GM21528 (cell line): Measurements from ENCODE around the gene FPR1.

Experiments used
- ATAC-seq: cut with Tn5 transposase; IDR thresholded peaks from one replicate; pipeline ENCODE4 v1.9.1; 2021; ENCODE audit warnings: mild to moderate bottlenecking, moderate library complexity; ENCODE audit not compliant: unreplicated experiment, low FRiP score

FPR1 gene

DNA sequence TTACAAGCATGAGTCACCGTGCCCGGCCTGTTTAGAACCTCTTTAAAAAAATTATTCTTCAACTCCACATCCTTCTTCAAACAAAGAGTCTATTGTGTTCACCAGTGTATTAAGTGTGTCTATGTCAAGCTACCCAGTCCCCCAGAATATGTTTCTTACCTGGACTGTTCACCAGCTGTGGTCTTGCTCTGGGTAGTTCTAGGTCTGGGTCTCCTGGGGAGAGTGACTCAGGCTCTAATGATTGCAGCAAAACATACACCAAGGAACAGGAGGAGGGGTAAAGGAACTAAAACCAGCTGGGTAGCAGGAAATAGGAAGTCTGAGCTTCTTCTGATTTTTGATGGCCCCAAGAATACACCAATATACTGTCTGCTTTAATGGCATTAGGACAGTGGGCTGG, at the start of gene FPR1:
Gene FPR1 (minus strand): TSS at position 224 of the 400 bp plus-strand sequence. CDS start 4,884 bp downstream, outside the sequence.
- ATAC-seq = no peak

DNA sequence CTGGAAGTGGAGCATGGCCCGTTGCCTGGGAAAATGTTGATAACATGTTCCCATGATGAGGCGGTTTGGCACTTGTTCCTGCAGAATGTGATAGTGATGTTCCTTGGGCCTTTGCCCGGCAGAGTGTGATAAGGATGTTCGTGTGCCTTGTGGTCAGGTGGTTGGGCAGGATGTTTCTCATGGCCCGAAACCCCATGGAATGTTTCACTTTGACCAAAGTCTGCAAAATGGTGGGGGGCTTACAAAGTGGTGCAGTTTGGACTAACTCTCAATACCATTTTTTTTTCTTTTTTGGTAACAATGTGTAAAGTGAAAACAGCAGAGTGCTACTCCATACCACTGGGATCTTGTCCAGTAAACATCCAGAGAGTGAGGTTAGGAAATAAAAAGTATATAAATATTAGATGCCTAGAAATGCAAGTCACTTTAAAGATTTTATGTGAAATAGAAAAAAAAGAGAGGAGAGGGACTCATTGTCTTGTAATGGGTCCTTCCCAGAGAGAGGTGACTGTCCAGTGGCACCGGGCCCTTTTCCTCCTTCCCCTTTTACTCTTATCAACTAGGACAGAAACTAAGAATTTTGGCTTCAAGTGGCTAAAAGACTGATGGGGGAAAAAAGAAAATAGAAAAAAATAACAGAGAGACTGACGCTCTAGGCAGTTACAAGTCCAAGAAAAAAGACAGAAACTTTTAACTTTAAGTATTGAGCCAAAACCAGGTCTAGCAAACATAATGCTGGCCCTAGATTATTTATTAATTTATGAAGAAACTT, 49.0 kb upstream of the FPR1 start:
- no peak for ATAC-seq

- ATAC-seq = no peak
Measured at GRCh38 chr19:51799774-51800472, 48.2 kb upstream of the FPR1 start.

DNA sequence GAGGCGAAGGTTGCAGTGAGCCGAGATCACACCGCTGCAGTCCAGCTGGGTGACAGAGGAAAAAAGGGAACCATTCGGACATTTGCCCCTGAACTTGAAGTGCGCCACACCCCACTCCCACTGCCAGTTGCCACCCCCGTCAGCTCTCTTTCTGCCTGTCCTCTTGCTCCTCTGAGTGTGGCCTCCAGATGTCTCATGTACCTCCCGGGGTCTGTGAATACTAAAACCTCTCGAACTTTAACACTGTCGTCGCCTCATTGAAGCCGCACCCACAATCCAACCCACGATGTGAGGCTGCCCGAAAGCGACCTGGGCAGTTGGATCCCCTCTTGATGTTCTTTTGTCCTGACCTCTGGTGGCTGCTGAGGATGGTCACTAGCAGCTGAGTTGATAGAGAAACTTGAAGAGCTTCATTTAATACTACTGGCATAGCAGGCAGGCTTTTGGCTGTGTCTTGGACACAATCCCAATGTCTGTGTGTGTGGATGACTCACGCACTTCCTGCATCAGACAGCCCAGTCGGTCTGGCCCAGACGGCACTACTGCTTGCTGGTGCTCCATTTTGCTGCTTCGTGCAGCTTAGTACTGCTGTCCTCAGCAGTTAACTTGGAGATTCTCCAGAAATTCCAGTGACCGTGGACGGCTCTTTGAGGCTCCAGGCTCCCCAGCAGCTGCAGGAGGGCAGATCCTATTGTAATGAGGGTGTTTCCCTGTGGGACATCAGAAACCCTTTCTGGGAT, 47.5 kb upstream of the FPR1 start:
- no peak for ATAC-seq

GRCh38 chr19:51798062-51798461, 46.4 kb upstream of the FPR1 start:
- ATAC-seq = no peak

DNA sequence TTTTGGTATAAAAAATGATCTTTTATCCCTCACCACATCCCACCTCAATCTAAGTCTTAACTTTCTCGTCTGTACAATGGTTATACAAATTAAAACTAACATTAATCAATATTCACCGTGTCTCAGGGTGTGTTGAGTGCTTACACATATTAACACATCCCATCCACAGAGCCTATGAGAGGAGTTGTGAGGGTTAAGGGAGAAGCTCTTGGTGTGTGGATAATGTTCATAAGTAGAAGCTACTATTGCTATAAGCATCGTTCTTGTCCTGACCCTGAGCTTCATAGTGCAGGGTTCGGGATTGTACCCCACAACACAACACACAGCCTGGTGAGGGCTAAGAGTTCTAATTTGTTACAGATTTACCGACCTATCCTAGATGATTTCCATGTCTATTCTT, 45.8 kb upstream of the FPR1 start:
- no peak for ATAC-seq

DNA sequence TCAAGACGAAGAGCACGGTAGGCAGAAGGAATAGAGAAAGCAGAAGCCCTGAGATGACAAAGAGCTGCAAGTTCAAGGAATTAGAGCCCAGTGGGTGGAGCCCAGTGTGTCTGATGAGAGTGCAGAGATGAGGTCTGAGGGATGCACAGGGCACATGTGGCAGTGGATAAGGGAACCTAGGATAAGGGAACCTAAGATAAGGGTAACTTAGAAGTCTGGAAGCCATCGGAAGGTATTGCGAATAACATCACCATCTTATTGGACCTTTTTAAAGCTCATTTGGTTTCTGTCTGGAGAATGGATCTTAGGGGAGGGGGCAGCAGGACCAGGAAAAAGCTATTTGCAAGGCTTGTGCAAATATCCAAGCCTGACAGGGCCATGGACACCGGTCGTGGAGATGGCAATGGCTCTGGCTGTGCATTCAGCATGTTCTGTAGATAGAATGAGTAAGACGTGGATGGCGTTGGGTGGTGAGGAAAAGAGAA, 44.6 kb upstream of the FPR1 start:
- no peak for ATAC-seq

GRCh38 chr19:51794885-51795490, 43.3 kb upstream of the FPR1 start, which contains the start of gene FPR3:
FPR3 (plus strand) TSS chr19:51795157; CDS start chr19:51823749, 28,592 bp downstream.
- no peak for ATAC-seq

GRCh38 chr19:51793994-51794393, 42.3 kb upstream of the FPR1 start:
- no peak for ATAC-seq

DNA sequence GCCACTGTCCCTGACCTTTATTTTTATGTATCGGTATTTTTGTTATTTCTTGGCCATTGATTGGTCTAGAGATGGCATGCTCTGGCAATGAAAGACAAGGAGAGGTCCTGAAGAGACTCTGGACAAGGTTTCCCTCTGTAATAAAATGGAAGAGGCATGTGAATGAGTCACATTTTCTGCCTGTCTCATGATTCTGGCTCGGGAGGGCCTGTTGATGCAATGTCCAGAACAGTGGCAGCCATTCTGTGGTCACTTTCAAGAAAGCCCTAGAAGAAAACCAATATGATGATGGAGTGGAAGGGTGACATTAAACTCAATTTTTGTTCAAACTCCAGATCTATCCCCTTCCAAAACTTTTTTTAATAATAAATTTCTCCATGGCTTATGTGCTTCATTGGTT, 41.3 kb upstream of the FPR1 start:
- ATAC-seq = no peak

DNA sequence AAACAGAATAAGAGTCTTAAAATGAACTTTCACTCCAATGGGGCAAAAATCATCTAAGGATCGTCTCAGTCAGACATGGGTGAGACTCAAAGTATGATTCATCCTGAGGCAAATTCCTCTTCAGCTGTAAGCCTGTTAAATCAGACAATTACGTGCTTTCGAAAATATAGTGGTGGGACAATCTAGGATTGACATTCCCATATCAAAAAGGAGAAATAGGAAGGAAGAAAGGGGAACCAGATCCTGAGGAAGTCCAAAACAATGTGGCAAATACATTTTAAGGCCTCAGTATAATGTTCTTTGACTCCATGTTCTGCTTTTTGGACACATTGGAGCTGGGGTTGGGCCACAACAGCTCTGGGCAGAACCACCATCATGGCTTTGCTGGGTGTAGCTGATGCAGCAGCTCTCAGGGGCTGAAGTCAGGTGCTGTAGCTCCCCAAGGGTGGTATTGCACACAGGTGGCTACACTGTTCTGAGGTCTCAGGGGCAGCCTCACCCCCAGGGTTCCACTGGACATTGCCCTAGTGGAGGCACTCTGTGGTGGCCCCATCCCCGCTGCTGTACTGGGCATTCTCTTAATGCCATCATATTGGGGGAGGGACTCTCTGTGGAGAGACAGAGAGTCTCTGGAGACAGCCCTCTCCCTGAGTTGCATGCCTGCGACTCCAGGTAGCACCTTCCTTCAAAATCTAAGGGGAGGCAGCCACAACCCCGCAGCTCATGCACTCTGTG, 37.5 kb upstream of the FPR1 start:
- ATAC-seq = no peak

GRCh38 chr19:51788029-51788428, 36.4 kb upstream of the FPR1 start:
- ATAC-seq = no peak

DNA sequence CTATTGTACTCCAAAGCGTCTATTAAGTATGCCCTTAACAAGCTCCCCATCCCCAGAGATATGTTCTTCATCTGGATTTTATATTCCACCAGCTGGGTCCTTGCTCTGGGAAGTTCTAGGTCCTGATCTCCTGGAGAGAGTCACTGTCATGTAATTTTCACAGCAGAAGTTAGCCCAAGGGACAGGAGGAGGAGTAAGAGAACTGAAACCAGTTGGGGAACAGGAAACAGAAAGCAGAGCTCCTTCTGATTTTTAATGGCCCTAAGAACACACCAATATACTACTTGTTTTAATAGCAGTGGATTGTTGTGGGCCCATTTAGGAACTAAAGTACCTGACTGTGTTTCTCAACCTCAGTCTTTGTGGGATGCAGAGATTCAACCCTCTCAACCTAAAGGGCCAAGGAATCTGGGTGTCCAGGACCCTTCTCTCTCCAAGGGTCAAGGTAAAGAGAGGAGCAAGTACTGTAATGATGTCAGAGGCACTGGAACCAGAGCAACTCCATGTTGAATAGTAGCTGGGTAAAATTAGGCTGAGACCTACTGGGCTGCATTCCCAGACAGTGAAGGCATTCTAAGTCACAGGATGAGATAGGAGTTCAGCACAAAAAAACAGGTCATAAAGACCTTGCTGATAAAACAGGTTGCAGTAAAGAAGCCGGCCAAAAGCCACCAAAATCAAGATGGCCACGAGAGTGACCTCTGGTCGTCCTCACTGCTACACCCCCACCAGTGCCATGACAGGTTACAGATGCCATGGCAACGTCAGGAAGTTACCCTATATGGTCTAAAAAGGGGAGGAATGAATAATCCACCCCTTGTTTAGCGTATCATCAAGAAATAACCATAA, 35.2 kb upstream of the FPR1 start:
- ATAC-seq = no peak

GRCh38 chr19:51784922-51785690, 33.4 kb upstream of the FPR1 start:
- no peak for ATAC-seq

- ATAC-seq = no peak
Measured at GRCh38 chr19:51784109-51784785, 32.6 kb upstream of the FPR1 start.

DNA sequence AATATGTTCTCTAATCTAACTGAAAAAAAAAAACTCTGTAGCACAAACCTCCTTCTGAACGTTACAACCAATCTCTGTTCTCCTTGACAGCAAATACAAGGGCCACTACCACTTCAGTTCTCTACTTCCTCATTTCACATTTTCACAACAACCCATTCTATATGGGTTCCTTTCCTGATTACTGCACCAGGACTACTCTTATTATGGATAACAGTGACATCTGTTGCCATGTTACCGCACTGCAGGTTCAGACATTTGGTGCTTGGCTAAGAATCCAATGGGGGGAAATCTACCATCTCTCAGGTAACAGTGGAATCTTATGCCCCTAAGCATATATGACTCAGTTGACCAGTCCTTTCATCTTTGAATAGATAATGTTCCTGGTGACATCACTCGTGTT, 31.7 kb upstream of the FPR1 start:
- ATAC-seq = no peak

DNA sequence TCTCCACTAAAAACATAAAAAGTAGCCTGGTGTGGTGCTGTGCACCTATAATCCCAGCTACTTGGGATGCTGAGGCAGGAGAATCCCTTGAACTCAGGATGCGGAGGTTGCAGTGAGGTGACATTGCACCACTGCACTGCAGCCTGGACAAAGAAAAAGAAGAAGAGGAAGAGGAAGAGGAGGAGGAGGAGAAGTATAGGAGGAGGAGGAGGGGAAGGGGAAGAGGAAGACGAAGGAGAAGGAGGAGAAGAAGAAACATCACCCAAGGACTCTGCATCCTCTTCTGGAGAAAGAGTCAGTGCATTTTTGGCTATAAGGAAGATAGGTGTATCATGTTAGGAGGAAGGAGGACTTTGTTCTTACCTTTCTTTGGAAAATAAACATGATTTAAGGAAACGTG, 30.3 kb upstream of the FPR1 start:
- ATAC-seq = no peak

DNA sequence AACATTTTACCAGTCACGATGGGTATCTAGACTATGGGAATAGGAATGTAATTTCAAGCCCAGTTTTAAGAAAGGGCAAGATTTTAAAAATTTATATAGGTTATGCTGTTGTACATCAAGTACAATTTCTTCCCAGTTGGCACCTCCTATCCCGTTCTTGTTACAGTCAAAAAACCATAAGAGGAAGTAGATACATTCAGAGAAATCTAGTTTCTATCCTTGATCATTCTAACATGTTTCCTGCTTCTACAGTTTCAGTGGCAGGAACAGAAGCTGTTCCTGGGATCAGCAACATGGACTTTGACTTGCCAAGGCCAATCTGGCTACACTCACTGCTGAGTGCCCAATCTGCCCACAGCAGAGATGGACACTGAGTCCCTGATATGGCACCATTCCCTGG, 28.6 kb upstream of the FPR1 start:
- no peak for ATAC-seq
